Neuronal stem cell (in vitro differentiated cells): Measurements from ENCODE around the gene RALGAPA2.

ENCODE experiments used
- DNase-seq: peaks from one replicate; pipeline ENCODE4 v3.0.0-alpha.2; 2013; ENCODE audit warnings: low spot score
- H2AFZ ChIP-seq: one replicate; pipeline ENCODE4 v1.6.1; 2013; ENCODE audit warnings: mild to moderate bottlenecking, low read length, inconsistent platforms
- H2AK5ac ChIP-seq: 2 replicates; pipeline ENCODE4 v1.6.1; 2013; ENCODE audit warnings: low read depth, mild to moderate bottlenecking, inconsistent platforms, low read length, moderate library complexity, mixed read lengths
- H2BK120ac ChIP-seq: 2 replicates; pipeline ENCODE4 v1.6.1; 2013; ENCODE audit warnings: low read depth, mild to moderate bottlenecking, inconsistent platforms, low read length, moderate library complexity, mixed read lengths
- H2BK12ac ChIP-seq: one replicate; pipeline ENCODE4 v1.6.1; 2013; ENCODE audit warnings: low read length, inconsistent platforms
- H2BK15ac ChIP-seq: 2 replicates; pipeline ENCODE4 v1.6.1; 2013; ENCODE audit warnings: mild to moderate bottlenecking, low read length, inconsistent platforms, mixed read lengths
- H2BK5ac ChIP-seq: one replicate; pipeline ENCODE4 v1.6.1; 2013; ENCODE audit warnings: inconsistent platforms, mild to moderate bottlenecking, low read length, moderate library complexity
- H3K14ac ChIP-seq: one replicate; pipeline ENCODE4 v1.6.1; 2013; ENCODE audit warnings: low read length, inconsistent platforms
- H3K18ac ChIP-seq: 2 replicates; pipeline ENCODE4 v1.6.1; 2013; ENCODE audit warnings: low read length, inconsistent platforms
- H3K23ac ChIP-seq: 2 replicates; pipeline ENCODE4 v1.6.1; 2013; ENCODE audit warnings: low read depth, mild to moderate bottlenecking, mixed read lengths, low read length, inconsistent platforms; ENCODE audit not compliant: poor library complexity
- H3K27ac ChIP-seq: replicated peaks from 3 replicates; pipeline ENCODE4 v1.5.1; 2013; ENCODE audit warnings: low read length, inconsistent platforms
- H3K27me3 ChIP-seq, 3 experiments: 2 replicates each; pipeline ENCODE4 v1.6.1; 2013; ENCODE audit warnings: low read length in 3 of 3, mild to moderate bottlenecking in 2 of 3, inconsistent platforms in 1 of 3, low read depth in 1 of 3, mixed read lengths in 1 of 3, moderate library complexity in 1 of 3; ENCODE audit not compliant: control insufficient read depth in 3 of 3, insufficient read depth in 3 of 3
- H3K36me3 ChIP-seq, 2 donors: replicated peaks in 1 of 2; 2 replicates each; pipeline ENCODE4 v1.6.1; 2013; ENCODE audit warnings: low read length in 2 of 2; ENCODE audit not compliant: control insufficient read depth in 2 of 2, insufficient read depth in 2 of 2
- H3K4ac ChIP-seq: 2 replicates; pipeline ENCODE4 v1.6.1; 2013; ENCODE audit warnings: inconsistent platforms, mild to moderate bottlenecking, low read length, moderate library complexity
- H3K4me1 ChIP-seq, 2 donors: 1 replicate in 1 of 2; 2 replicates in 1 of 2; pipeline ENCODE4 v1.6.1; 2013; ENCODE audit warnings: low read length in 2 of 2, low read depth in 1 of 2; ENCODE audit not compliant: control insufficient read depth in 2 of 2, insufficient read depth in 1 of 2
- H3K4me2 ChIP-seq: one replicate; pipeline ENCODE4 v1.6.1; 2013; ENCODE audit warnings: mild to moderate bottlenecking, low read length, inconsistent platforms; ENCODE audit not compliant: insufficient read depth, poor library complexity, severe bottlenecking
- H3K4me3 ChIP-seq, 2 donors: 2 replicates each; pipeline ENCODE4 v1.5.1; 2013; ENCODE audit warnings: low read length in 2 of 2, mild to moderate bottlenecking in 2 of 2, inconsistent platforms in 1 of 2, moderate library complexity in 1 of 2
- H3K79me1 ChIP-seq: one replicate; pipeline ENCODE4 v1.6.1; 2013; ENCODE audit warnings: low read depth, mild to moderate bottlenecking, inconsistent platforms, low read length, moderate library complexity
- H3K9ac ChIP-seq: one replicate; pipeline ENCODE4 v1.6.1; 2013; ENCODE audit warnings: mild to moderate bottlenecking, low read depth, low read length, inconsistent platforms; ENCODE audit not compliant: poor library complexity
- H3K9me3 ChIP-seq, 2 donors: replicated peaks in 1 of 2; 2 replicates each; pipeline versions ENCODE3 to v1.6.1; 2013; ENCODE audit warnings: low read length in 2 of 2, mild to moderate bottlenecking in 2 of 2, inconsistent platforms in 1 of 2, low read depth in 1 of 2, mixed read lengths in 1 of 2, moderate library complexity in 1 of 2; ENCODE audit not compliant: control insufficient read depth in 2 of 2, insufficient read depth in 1 of 2
- H4K8ac ChIP-seq: one replicate; pipeline ENCODE4 v1.6.1; 2013; ENCODE audit warnings: low read depth, mild to moderate bottlenecking, inconsistent platforms, low read length, moderate library complexity
- H4K91ac ChIP-seq: one replicate; pipeline ENCODE4 v1.6.1; 2013; ENCODE audit warnings: low read length, low read depth, mild to moderate bottlenecking, inconsistent platforms; ENCODE audit not compliant: poor library complexity
- WGBS, 2 donors: extraction: QIAGEN DNeasy Blood & Tissue Kit; methylation state at CpG; one replicate each; pipeline ENCODE4 v1.1.7; 2013; ENCODE audit warnings: missing lambda C conversion rate in 2 of 2, mixed read lengths in 1 of 2; ENCODE audit not compliant: insufficient read length in 2 of 2, insufficient replicate concordance in 1 of 2; ENCODE audit errors: extremely low coverage in 2 of 2; 5-methylcytosine and 5-hydroxymethylcytosine counted together

Gene RALGAPA2

GRCh38 chr20:20368418-20369249 is 343.8 kb downstream of the RALGAPA2 start:
- Histone ChIP-seq H4K91ac (no peak overlapping the region), H4K8ac (no peak overlapping the region), H2BK15ac (no peak overlapping the region), H3K18ac (peak overlapping the region; percentile 91), H2AFZ (peak overlapping the region; percentile 91), H2AK5ac (no peak overlapping the region), H3K23ac (peak overlapping the region; percentile 80), H3K4me1 (peaks cover 14 to 22% of the 10 kb centered on the region in 2 donors), H2BK12ac (peak overlapping the region; percentile 65), H2BK120ac (no peak overlapping the region), H2BK5ac (no peak overlapping the region), H3K14ac (no peak overlapping the region), H3K79me1 (no peaks in the 10 kb centered on the region), H3K36me3 (no peaks in the 10 kb centered on the region), H3K9me3 (peaks cover 0 to 3% of the 10 kb centered on the region in 2 donors), H3K4me2 (peak overlapping the region; percentile 96), H3K4me3 (peak overlapping the region; percentile 51 to 80), H3K27me3 (peaks cover 46 to 91% (median 86%) of the 10 kb centered on the region in 3 experiments), H3K27ac (no peak overlapping the region), H3K9ac (peak overlapping the region; percentile 72), H3K4ac (no peak overlapping the region)
- DNase-seq: no peak
- WGBS, 2 donors: no CpG with 5 or more reads among the region's 130 CpGs

GRCh38 chr20:20367575-20368417 is 344.6 kb downstream of the RALGAPA2 start, which contains the start of gene INSM1:
Gene INSM1, plus strand, starts transcription at chr20:20368104. Its CDS starts 164 bp downstream, at chr20:20368268.
- no peaks in the 10 kb centered on the region for H3K79me1 ChIP-seq
- H3K4ac ChIP-seq: no peak within 1 kb of the TSS
- H4K91ac ChIP-seq: no peak within 1 kb of the TSS
- H3K4me1 ChIP-seq: peaks cover 14 to 28% of the 10 kb centered on the region in 2 donors
- peak within 1 kb of the TSS; percentile 81 for H3K9ac ChIP-seq
- peaks cover 50 to 91% (median 86%) of the 10 kb centered on the region in 3 experiments for H3K27me3 ChIP-seq
- H3K18ac ChIP-seq: peak within 1 kb of the TSS; percentile 92
- no peak within 1 kb of the TSS for H2AK5ac ChIP-seq
- H3K36me3 ChIP-seq: no peaks in the 10 kb centered on the region
- no peak within 1 kb of the TSS for H2BK12ac ChIP-seq
- peak within 1 kb of the TSS; percentile 58 for H2BK15ac ChIP-seq
- H3K4me3 ChIP-seq: peak within 1 kb of the TSS; percentile 51 to 80
- peak within 1 kb of the TSS; percentile 96 for H3K4me2 ChIP-seq
- H3K9me3 ChIP-seq: no peaks in the 10 kb centered on the region
- peak within 1 kb of the TSS; percentile 91 for H2AFZ ChIP-seq
- H2BK5ac ChIP-seq: no peak within 1 kb of the TSS
- H3K14ac ChIP-seq: no peak within 1 kb of the TSS
- WGBS, 2 donors: no CpG with 5 or more reads among the region's 108 CpGs
- peak within 1 kb of the TSS; percentile 80 for H3K23ac ChIP-seq
- no peak within 1 kb of the TSS for H4K8ac ChIP-seq
- H2BK120ac ChIP-seq: no peak within 1 kb of the TSS
- peak; percentile 73 for DNase-seq
- no peak within 1 kb of the TSS for H3K27ac ChIP-seq

- H3K4ac ChIP-seq: no peak overlapping the region
- peaks cover 13 to 31% of the 10 kb centered on the region in 2 donors for H3K4me1 ChIP-seq
- DNase-seq: peak; percentile 57
- H3K27me3 ChIP-seq: peaks cover 50 to 91% (median 86%) of the 10 kb centered on the region in 3 experiments
- H3K4me2 ChIP-seq: peak overlapping the region; percentile 96
- H2AK5ac ChIP-seq: no peak overlapping the region
- WGBS, 2 donors: no CpG with 5 or more reads among the region's 63 CpGs
- no peak overlapping the region for H3K9ac ChIP-seq
- no peak overlapping the region for H4K8ac ChIP-seq
- peak overlapping the region; percentile 58 for H2BK15ac ChIP-seq
- H3K27ac ChIP-seq: no peak overlapping the region
- peak overlapping the region; percentile 92 for H3K18ac ChIP-seq
- no peaks in the 10 kb centered on the region for H3K36me3 ChIP-seq
- no peak overlapping the region for H4K91ac ChIP-seq
- H2BK12ac ChIP-seq: no peak overlapping the region
- H2BK120ac ChIP-seq: no peak overlapping the region
- peak overlapping the region; percentile 73 for H3K23ac ChIP-seq
- H3K4me3 ChIP-seq: peak overlapping the region in 1 of 2 donors; percentile 51
- H3K79me1 ChIP-seq: no peaks in the 10 kb centered on the region
- no peak overlapping the region for H3K14ac ChIP-seq
- no peak overlapping the region for H2BK5ac ChIP-seq
- H2AFZ ChIP-seq: peak overlapping the region; percentile 91
- no peaks in the 10 kb centered on the region for H3K9me3 ChIP-seq
Measured at GRCh38 chr20:20366876-20367574, 345.4 kb downstream of the RALGAPA2 start.
